ENCODE measurements around the gene AMTN.

- TF ChIP-seq CTCF (IDR thresholded peaks at IDR 0.05; ENCODE audit: poor library complexity, severe bottlenecking): no peak
- no peak for TF ChIP-seq MXI1 (conservative IDR thresholded peaks at IDR 0.05; ENCODE audit: poor library complexity, severe bottlenecking)
- TF ChIP-seq EZH2 (IDR thresholded peaks at IDR 0.05; ENCODE audit: borderline replicate concordance, insufficient read depth, low read length, poor library complexity, severe bottlenecking): no peak
- TF ChIP-seq POLR2AphosphoS5 (IDR thresholded peaks at IDR 0.05): no peak
- no peak for TF ChIP-seq TAF1 (IDR thresholded peaks at IDR 0.05; ENCODE audit: low read depth)
- TF ChIP-seq REST (IDR thresholded peaks at IDR 0.05; ENCODE audit: borderline replicate concordance): no peak
- no peak for TF ChIP-seq RAD21 (conservative IDR thresholded peaks at IDR 0.05)
Observed at GRCh38 chr4:70531981-70532380, 13.6 kb downstream of the AMTN start.
